ENCODE results near the gene ITM2C.

ITM2C gene

GRCh38 chr2:230889911-230890601 is 25.3 kb downstream of the ITM2C start:
- no peak for TF ChIP-seq EZH2phosphoT487 (IDR thresholded peaks at IDR 0.05; ENCODE audit: borderline replicate concordance, low read length)
- TF ChIP-seq CTCF (IDR thresholded peaks at IDR 0.05; ENCODE audit: low read depth, low read length, poor library complexity, severe bottlenecking), result no peak
- peaks cover 19% of the 10 kb centered on the region for H3K4me1 ChIP-seq (ENCODE audit: control insufficient read depth, low read length)
- peaks cover 14% of the 10 kb centered on the region; the same call in 1 of the 2 replicates for H3K27me3 ChIP-seq (ENCODE audit: control insufficient read depth, low read length)
- H3K9me2 ChIP-seq (replicated peaks; ENCODE audit: control insufficient read depth, low read length), result no peaks in the 10 kb centered on the region
- no peaks in the 10 kb centered on the region for H3K36me3 ChIP-seq (ENCODE audit: control insufficient read depth, low read length)
- no peaks in the 10 kb centered on the region for H4K20me1 ChIP-seq (ENCODE audit: control insufficient read depth, insufficient read depth, low read depth, low read length)
- H3K27ac ChIP-seq (ENCODE audit: low read depth, low read length), result no peak overlapping the region
- H3K79me2 ChIP-seq (ENCODE audit: control insufficient read depth, low read length), result no peaks in the 10 kb centered on the region
- no peak overlapping the region for H3K4me2 ChIP-seq (ENCODE audit: low read length)
- H3K4me3 ChIP-seq (ENCODE audit: low read length), result no peak overlapping the region
- no peaks in the 10 kb centered on the region for H3F3A ChIP-seq (ENCODE audit: control insufficient read depth, insufficient read depth)
- H3K9me3 ChIP-seq (ENCODE audit: control insufficient read depth, insufficient read depth, low read length), result no peaks in the 10 kb centered on the region

GRCh38 chr2:230890646-230891045 is 25.9 kb downstream of the ITM2C start:
- Histone ChIP-seq H3K4me1 (ENCODE audit: control insufficient read depth, low read length) (peaks cover 17% of the 10 kb centered on the region), H3K27me3 (ENCODE audit: control insufficient read depth, low read length) (peaks cover 14% of the 10 kb centered on the region; the same call in 1 of the 2 replicates), H3K27ac (ENCODE audit: low read depth, low read length) (no peak overlapping the region)

GRCh38 chr2:230891064-230891463 is 26.3 kb downstream of the ITM2C start:
- Histone ChIP-seq H3K36me3 (ENCODE audit: control insufficient read depth, low read length) (no peaks in the 10 kb centered on the region), H3K27me3 (ENCODE audit: control insufficient read depth, low read length) (peaks cover 14% of the 10 kb centered on the region; the same call in 1 of the 2 replicates), H3K9me3 (ENCODE audit: control insufficient read depth, insufficient read depth, low read length) (no peaks in the 10 kb centered on the region), H3K4me1 (ENCODE audit: control insufficient read depth, low read length) (peaks cover 13% of the 10 kb centered on the region), H3K4me3 (ENCODE audit: low read length) (no peak overlapping the region), H3K4me2 (ENCODE audit: low read length) (no peak overlapping the region), H3K27ac (ENCODE audit: low read depth, low read length) (no peak overlapping the region), H3K79me2 (ENCODE audit: control insufficient read depth, low read length) (no peaks in the 10 kb centered on the region), H4K20me1 (ENCODE audit: control insufficient read depth, insufficient read depth, low read depth, low read length) (no peaks in the 10 kb centered on the region), H3K9me2 (replicated peaks; ENCODE audit: control insufficient read depth, low read length) (no peaks in the 10 kb centered on the region), H3F3A (ENCODE audit: control insufficient read depth, insufficient read depth) (no peaks in the 10 kb centered on the region)
- TF ChIP-seq EZH2phosphoT487 (IDR thresholded peaks at IDR 0.05; ENCODE audit: borderline replicate concordance, low read length) (no peak), CTCF (IDR thresholded peaks at IDR 0.05; ENCODE audit: low read depth, low read length, poor library complexity, severe bottlenecking) (no peak)

More at GRCh38 chr2:230890646-230891045, 25.9 kb downstream of the ITM2C start:
- H3K36me3 ChIP-seq (ENCODE audit: control insufficient read depth, low read length), result no peaks in the 10 kb centered on the region
- no peak overlapping the region for H3K4me3 ChIP-seq (ENCODE audit: low read length)
- H3K9me3 ChIP-seq (ENCODE audit: control insufficient read depth, insufficient read depth, low read length), result no peaks in the 10 kb centered on the region
- H4K20me1 ChIP-seq (ENCODE audit: control insufficient read depth, insufficient read depth, low read depth, low read length), result no peaks in the 10 kb centered on the region
- H3K9me2 ChIP-seq (replicated peaks; ENCODE audit: control insufficient read depth, low read length), result no peaks in the 10 kb centered on the region
- no peak for TF ChIP-seq CTCF (IDR thresholded peaks at IDR 0.05; ENCODE audit: low read depth, low read length, poor library complexity, severe bottlenecking)
- TF ChIP-seq EZH2phosphoT487 (IDR thresholded peaks at IDR 0.05; ENCODE audit: borderline replicate concordance, low read length), result no peak
- no peak overlapping the region for H3K4me2 ChIP-seq (ENCODE audit: low read length)
- no peaks in the 10 kb centered on the region for H3K79me2 ChIP-seq (ENCODE audit: control insufficient read depth, low read length)
- H3F3A ChIP-seq (ENCODE audit: control insufficient read depth, insufficient read depth), result no peaks in the 10 kb centered on the region
